ENCODE results near the gene SDK1.

SDK1 gene

DNA sequence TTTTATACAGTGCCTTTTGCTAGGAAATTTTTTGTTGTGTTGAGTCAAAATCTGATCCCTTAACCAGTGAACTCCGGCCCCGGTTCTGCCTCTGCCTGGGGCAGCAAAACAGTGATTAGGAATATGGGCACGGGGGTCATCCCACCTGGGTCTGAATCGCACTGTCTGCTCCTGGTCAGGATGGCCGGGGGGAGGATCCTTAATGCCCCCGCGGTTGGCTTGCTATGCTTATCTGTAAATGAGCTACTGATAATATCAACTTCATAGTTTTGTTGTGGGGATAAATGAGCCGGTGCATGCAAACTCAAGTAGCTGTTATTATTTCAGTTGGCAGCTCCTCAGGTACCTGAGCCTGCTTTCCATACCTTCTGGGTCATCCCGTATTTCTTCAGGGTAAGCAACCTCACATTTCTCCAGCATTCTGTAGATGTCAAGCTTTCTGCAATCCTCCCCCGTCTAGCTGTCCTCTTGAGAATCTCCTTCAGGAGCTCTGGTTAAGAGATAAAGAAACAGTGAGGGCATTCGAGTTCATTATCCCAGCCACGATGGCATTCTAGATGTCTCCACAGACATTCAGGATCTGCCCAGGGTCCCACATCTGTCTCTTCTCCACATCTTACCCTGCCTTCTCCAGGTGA, 592.2 kb downstream of the SDK1 start:
- in situ Hi-C loops (cut with HindIII; ENCODE audit: low sequenced_read_pairs), result loop anchor here (5.0 kb wide), 1 partner anchor 49 kb away; no protein-coding TSS in a partner anchor
- H3K4me3 ChIP-seq (ENCODE audit: low read depth, low read length), result no peak overlapping the region
- TF ChIP-seq, protein P1, sequence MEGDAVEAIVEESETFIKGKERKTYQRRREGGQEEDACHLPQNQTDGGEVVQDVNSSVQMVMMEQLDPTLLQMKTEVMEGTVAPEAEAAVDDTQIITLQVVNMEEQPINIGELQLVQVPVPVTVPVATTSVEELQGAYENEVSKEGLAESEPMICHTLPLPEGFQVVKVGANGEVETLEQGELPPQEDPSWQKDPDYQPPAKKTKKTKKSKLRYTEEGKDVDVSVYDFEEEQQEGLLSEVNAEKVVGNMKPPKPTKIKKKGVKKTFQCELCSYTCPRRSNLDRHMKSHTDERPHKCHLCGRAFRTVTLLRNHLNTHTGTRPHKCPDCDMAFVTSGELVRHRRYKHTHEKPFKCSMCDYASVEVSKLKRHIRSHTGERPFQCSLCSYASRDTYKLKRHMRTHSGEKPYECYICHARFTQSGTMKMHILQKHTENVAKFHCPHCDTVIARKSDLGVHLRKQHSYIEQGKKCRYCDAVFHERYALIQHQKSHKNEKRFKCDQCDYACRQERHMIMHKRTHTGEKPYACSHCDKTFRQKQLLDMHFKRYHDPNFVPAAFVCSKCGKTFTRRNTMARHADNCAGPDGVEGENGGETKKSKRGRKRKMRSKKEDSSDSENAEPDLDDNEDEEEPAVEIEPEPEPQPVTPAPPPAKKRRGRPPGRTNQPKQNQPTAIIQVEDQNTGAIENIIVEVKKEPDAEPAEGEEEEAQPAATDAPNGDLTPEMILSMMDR (IDR thresholded peaks at IDR 0.05; ENCODE audit: low read depth, low read length, missing control alignments), result no peak
- DNase-seq (ENCODE audit: low read depth), result no peak

DNA sequence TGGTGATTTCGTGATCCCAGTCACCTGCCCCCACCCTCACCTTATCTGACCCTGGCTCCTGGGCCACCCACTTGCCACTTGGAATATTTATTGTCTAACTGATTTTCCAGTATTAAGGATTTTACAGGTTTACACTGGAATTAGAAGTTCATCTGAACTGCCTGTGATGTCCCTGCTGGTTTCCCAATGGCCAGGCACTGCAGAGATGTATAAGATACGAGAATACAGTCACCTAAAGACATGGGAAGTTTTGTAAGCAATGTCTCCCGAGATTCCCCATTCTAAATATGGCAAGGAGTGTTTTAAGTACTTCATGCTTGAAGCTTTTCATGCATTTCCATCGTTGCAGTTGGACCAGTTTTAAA, 592.7 kb downstream of the SDK1 start:
- no peak overlapping the region for H3K4me3 ChIP-seq (ENCODE audit: low read depth, low read length)
- in situ Hi-C loops (cut with HindIII; ENCODE audit: low sequenced_read_pairs), result loop anchor here (5.0 kb wide), 1 partner anchor 49 kb away; no protein-coding TSS in a partner anchor
- no peak for DNase-seq (ENCODE audit: low read depth)
- TF ChIP-seq, protein P1 (IDR thresholded peaks at IDR 0.05; ENCODE audit: low read depth, low read length, missing control alignments), result no peak

DNA sequence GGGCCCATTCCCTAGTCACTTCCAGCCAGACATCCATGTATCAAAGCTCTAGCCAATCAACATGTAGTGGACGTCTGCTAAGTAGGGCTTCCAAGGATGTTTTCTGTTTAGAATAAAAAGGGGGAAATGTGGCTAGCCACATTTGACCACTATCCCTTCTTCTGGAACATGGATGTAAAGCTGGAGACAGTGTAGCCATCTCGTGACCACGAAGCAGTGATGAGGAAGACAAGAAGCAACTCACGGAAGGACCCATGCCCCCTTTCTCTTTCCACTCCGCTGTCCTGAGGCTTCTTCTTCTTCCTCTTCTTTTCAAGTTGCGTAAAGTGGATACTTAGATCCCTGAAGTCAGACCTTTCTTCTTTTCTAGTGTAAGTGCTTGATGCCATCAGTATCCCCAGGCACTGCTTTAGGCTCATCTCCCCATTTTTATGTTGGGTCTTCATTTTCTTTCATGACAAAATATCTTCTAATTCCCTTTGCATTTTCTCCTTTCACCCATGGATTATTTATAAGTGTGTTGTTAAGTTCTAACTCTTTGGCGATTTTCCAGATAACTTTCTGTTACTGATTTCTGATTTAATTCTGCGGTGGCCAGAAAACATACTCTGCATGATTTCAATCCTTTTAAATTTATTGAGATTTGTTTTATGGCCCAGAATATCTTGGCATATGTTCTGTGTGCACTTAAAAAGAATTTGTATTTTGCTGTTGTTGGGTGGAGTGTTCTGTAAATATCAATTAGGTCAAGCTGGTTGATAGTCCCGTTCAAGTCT, 594.5 kb downstream of the SDK1 start:
- in situ Hi-C loops (cut with HindIII; ENCODE audit: low sequenced_read_pairs), result no loop called here
- no peak overlapping the region for H3K4me3 ChIP-seq (ENCODE audit: low read depth, low read length)
- TF ChIP-seq, protein P1 (IDR thresholded peaks at IDR 0.05; ENCODE audit: low read depth, low read length, missing control alignments), result no peak
- no peak for DNase-seq (ENCODE audit: low read depth)

DNA sequence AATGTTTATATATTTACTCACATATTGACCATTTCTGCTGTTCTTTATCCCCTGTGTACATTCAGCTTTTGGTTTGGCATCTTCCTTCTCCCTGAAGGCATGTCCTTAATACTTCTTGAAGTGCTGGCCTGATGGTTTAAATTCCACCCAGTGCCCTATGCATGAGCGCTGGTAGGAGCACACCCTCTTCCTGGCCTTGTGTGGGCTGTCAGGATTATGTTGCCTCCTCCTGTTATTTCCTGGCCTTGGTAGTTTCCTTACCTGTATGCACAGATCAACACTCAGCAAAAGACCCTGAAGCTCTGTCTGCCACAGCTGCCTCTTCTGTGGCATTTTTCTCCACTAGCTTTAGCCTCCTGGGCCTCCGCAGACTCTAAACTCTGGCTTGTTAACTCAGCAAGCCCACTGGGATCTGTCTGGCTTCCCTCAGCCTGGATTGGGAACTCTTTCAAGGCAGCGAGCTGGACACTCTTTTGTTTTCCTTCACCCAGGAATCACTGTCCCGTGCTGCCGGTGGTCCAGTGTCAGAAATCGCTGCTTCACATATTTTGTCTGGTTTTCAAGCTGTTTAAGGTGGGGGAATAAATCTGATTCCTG, 595.2 kb downstream of the SDK1 start:
- H3K4me3 ChIP-seq (ENCODE audit: low read depth, low read length), result no peak overlapping the region
- TF ChIP-seq, protein P1 (IDR thresholded peaks at IDR 0.05; ENCODE audit: low read depth, low read length, missing control alignments), result no peak

DNA sequence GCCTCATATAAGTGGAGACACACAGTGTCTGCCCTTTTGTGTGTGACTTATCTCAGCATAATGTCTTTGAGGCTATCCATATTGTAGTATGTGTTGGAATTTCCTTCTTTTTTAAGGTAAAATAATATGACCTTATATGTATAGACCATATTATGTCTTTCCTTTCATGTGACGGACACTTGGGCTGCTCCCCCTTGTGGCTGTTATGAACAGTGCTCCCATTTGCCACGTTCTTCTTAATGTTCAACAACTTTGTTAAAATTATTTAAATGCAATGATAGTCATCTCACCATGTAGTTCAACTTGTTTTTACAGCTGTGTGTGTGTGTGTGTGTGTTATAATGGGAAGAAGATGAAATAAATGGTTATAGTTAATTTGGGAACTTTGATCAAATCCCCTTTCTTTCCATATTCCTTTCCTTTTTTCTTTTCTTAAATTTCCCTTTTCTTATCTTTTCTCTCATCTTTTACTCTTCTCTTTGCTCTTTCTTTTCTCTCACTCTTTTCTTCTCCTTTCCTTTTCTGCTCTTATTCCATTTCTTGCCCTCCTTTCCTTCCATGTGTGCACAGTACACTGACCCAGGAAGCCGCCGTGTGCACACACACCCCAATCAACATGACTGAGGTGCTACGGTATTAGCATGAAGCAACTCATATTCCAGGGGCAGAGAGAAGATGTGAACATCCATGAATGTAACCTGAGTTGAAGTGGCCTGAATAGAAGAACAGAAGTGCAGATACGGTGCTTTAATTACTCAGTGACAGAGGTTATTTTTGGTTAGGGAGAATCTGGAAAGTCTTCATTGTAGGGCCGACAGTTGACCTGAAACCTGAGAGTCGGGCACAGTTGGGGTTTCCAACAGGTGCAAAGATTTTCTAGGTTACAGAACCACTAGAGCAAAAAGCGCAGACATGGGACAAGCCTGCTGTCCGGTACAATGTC, 596.6 kb downstream of the SDK1 start:
- H3K4me3 ChIP-seq (ENCODE audit: low read depth, low read length), result no peak overlapping the region
- TF ChIP-seq, protein P1 (IDR thresholded peaks at IDR 0.05; ENCODE audit: low read depth, low read length, missing control alignments), result peak; percentile 83
- in situ Hi-C loops (cut with HindIII; ENCODE audit: low sequenced_read_pairs), result no loop called here
- peak; percentile 50 for DNase-seq (ENCODE audit: low read depth)

More for the DNA sequence above, 595.2 kb downstream of the SDK1 start:
- no peak for DNase-seq (ENCODE audit: low read depth)
- in situ Hi-C loops (cut with HindIII; ENCODE audit: low sequenced_read_pairs), result no loop called here

DNA sequence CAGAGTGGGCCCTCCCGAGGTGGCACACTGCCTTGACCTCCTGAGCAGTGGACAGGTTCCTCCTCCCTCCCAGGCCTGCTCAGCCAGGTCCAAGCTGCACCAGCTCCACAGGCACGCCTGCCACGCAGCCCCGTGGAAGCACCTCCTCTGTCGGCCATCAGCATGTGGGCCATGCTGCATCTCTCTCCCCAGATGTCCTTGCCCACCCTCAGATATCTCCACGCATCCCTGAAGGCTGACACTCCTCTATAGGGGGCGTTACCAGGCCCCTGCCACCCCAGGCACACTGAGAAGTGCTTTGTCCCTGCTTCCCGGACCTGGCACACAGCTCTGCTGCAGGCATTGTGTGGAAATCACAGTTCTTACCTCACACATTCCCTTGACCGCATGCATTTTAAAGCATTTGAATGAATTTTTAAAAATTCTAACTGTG, 598.5 kb downstream of the SDK1 start:
- TF ChIP-seq, protein P1 (IDR thresholded peaks at IDR 0.05; ENCODE audit: low read depth, low read length, missing control alignments), result no peak
- no peak for DNase-seq (ENCODE audit: low read depth)
- no peak overlapping the region for H3K4me3 ChIP-seq (ENCODE audit: low read depth, low read length)
- in situ Hi-C loops (cut with HindIII; ENCODE audit: low sequenced_read_pairs), result no loop called here

All from astrocyte of the cerebellum (primary cell).